GM19023 (cell line): ENCODE measurements around the gene MRAP.

Experiments used
- ATAC-seq: cut with Tn5 transposase; IDR thresholded peaks from one replicate; pipeline ENCODE4 v1.9.1; 2021; ENCODE audit warnings: mild to moderate bottlenecking, moderate library complexity; ENCODE audit not compliant: unreplicated experiment

Gene MRAP

GRCh38 chr21:32321480-32321879 lies 22.8 kb downstream of the MRAP start:
- no peak for ATAC-seq

- ATAC-seq = no peak
Measured at GRCh38 chr21:32322103-32322502, 23.4 kb downstream of the MRAP start.

GRCh38 chr21:32322676-32323075 lies 24.0 kb downstream of the MRAP start:
- ATAC-seq = no peak

- no peak for ATAC-seq
Measured at GRCh38 chr21:32325706-32326105, 27.1 kb downstream of the MRAP start.

GRCh38 chr21:32328595-32328994 lies 29.9 kb downstream of the MRAP start:
- ATAC-seq = no peak

GRCh38 chr21:32329331-32329730 lies 30.7 kb downstream of the MRAP start:
- ATAC-seq = no peak

GRCh38 chr21:32329776-32330175 lies 31.1 kb downstream of the MRAP start:
- no peak for ATAC-seq

- no peak for ATAC-seq
Measured at GRCh38 chr21:32330784-32331311, 32.2 kb downstream of the MRAP start.

- ATAC-seq = no peak
Measured at GRCh38 chr21:32331444-32332305, 33.0 kb downstream of the MRAP start.

- ATAC-seq = no peak
Measured at GRCh38 chr21:32332463-32332951, 33.9 kb downstream of the MRAP start.

GRCh38 chr21:32333953-32334673 lies 35.5 kb downstream of the MRAP start:
- ATAC-seq = no peak

- ATAC-seq = no peak
Measured at GRCh38 chr21:32334980-32335531, 36.4 kb downstream of the MRAP start.

- no peak for ATAC-seq
Measured at GRCh38 chr21:32335601-32336575, 37.2 kb downstream of the MRAP start.

- no peak for ATAC-seq
Measured at GRCh38 chr21:32336711-32337110, 38.1 kb downstream of the MRAP start.

GRCh38 chr21:32337206-32337605 lies 38.6 kb downstream of the MRAP start:
- ATAC-seq = no peak

- no peak for ATAC-seq
Measured at GRCh38 chr21:32338209-32338921, 39.7 kb downstream of the MRAP start.

- no peak for ATAC-seq
Measured at GRCh38 chr21:32340863-32341848, 42.5 kb downstream of the MRAP start.

- ATAC-seq = no peak
Measured at GRCh38 chr21:32346951-32347350, 48.3 kb downstream of the MRAP start.
